Right cardiac atrium (tissue), 5 donors: Measurements from ENCODE around the gene PSMB10. TPM values are rescaled to one million over a fixed set of nuclear protein-coding genes. Genes with fewer than 3 reads are reported as not detected.

Experiments used
- ATAC-seq, 2 donors: fragments of 200-7000 bp; cut with Tn5 transposase; one replicate each; pipeline versions ENCODE4 v1.8.0 to v1.9.1; 2020; ENCODE audit warnings: moderate library complexity in 2 of 2, mild to moderate bottlenecking in 1 of 2
- DNase-seq, 3 donors: peaks; one replicate each; pipeline ENCODE4 v3.0.0-alpha.2; 2020
- H3K27ac ChIP-seq: one replicate; pipeline ENCODE4 v1.5.1; 2013; ENCODE audit warnings: mild to moderate bottlenecking, low read length, control low read depth, moderate library complexity
- H3K27me3 ChIP-seq: one replicate; pipeline ENCODE4 v1.6.1; 2013; ENCODE audit not compliant: control insufficient read depth, insufficient read depth
- H3K4me1 ChIP-seq: one replicate; pipeline ENCODE4 v1.6.1; 2013; ENCODE audit warnings: low read length; ENCODE audit not compliant: control insufficient read depth, insufficient read depth
- H3K4me3 ChIP-seq: one replicate; pipeline ENCODE4 v1.5.1; 2013; ENCODE audit warnings: low read length, control low read depth
- H3K9me3 ChIP-seq: one replicate; pipeline ENCODE4 v1.6.1; 2013; ENCODE audit warnings: low read length; ENCODE audit not compliant: control insufficient read depth
- WGBS: extraction: QIAGEN DNeasy Blood & Tissue Kit; methylation state at CpG from one replicate; pipeline ENCODE4 v1.1.7; 2013; 5-methylcytosine and 5-hydroxymethylcytosine counted together
- intact Hi-C, 4 donors: fragments of 100-400 bp; cut with DNase I; formaldehyde crosslinking; loops; one replicate each; pipeline versions ENCODE4 v1.11.0 to v1.14.0; 2022 to 2023
- polyA plus RNA-seq: library from polyadenylated mRNA; stranded (reverse); fragments of 200-250 nt; gene quantifications from one replicate; pipeline ENCODE4 v1.2.3, GENCODE V29; 2013
- total RNA-seq, 4 donors: library from RNA; stranded (reverse); fragmentation: NEBNext Ultra II Directional; extraction: Animal tissue kit (Norgen Biotek cat#: 25700); gene quantifications; one replicate each; pipeline ENCODE4 v1.2.1, GENCODE V29; 2021
- donor health status: healthy with polysubstance abuse.
- donor health status: DM: no; HTN: yes; CAD: no.
- donor health status: DM: no; HTN: no; CAD: no.
- donor health status: DM: no; HTN: yes; CAD: no; lungs with severe emphysema.
- donor health status: DM: yes; HTN: yes; CAD: no.

The PSMB10 gene
- total and polyA plus RNA-seq, 5 donors: 49.1 to 92.8 (median 60.6) TPM

DNA sequence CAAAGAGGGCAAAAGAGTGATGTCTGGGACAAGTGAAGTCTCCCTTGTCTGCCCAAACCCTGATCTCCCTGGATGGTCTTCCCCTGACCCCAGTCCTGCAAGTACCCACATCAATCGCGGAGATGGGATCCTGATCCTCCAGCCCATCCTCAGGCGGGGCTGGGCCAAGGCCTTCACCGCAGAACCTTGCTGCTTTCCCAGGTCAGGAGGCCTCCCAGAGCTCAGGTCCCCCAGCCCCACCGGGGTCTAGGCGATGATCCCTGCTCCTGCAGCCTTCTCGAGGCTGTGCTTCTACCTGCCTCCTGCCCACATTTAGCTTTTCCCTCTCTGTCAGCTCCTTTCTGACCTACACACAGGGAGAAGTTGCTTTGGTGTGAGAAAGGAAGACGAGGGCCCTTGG lies 25.5 kb upstream of the PSMB10 start:
- 91% methylated on average over 8 of the region's 8 CpGs for WGBS
- Histone ChIP-seq H3K4me1 (peaks cover 49% of the 10 kb centered on the region), H3K27me3 (no peaks in the 10 kb centered on the region), H3K9me3 (no peaks in the 10 kb centered on the region), H3K4me3 (no peak overlapping the region), H3K27ac (peak overlapping the region; percentile 14)
- no peak for DNase-seq
- ATAC-seq: no peak
- intact Hi-C loops: no loop called here

DNA sequence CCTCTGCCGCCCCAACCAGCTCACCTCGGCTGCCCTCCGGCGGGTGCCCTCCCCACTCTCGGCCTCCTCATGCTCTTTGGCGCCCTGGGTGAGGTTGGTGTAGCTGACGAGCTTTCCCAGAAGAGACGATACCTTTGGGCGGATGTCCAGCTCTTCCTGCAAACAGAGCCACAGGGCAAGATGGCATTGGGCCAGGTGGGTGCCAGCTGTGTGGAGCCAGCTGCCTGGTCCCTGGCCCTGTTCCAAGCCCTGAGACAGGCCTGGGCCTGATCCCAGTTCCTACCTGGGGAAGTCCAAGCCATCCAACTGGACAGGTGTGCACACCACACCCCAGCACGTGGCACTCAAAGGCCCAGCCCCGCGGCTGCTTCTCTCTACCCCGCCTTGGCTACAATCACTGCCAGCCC lies 24.9 kb upstream of the PSMB10 start:
- H3K4me3 ChIP-seq: no peak overlapping the region
- 82% methylated on average over 13 of the region's 13 CpGs for WGBS
- intact Hi-C loops: no loop called here

DNA sequence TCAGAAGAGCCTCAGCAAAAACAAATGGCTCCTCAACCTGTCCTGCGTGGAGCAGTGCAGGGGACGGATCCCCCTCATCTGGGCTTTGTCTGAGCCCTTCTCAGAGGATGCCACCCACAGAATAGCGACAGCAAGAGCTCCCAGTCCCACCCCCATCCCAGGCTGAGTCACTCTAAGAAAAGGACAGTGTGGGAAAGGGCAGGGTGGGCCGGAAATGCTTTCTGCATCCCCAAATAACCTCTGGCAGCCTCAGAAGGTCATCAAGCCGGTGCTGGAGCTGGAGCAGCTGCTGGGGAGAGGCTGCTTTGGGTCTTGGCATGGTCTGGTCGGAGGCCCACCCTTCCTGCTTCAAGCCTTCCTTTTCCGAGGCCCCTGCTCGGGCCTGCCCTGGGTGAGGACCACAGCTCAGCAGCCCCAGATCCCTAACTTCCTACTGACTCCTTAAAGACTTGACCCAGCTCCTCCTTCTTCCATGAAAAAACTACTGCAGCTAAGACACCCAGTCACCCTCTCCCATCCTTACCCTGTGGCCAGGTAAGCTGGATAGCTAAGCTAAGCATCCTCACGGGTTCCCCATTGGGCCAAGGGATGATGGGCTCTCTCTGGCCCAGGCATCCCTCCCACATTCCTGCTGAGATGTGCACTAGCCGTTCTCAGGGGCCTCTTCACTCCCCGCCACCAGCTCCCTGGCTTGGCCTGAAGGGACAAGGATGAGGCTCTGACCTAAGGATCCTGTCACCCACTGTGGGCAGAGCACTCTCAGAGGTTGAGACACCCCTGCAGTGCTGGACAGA lies 23.1 kb upstream of the PSMB10 start:
- intact Hi-C loops: no loop called here
- Histone ChIP-seq H3K27me3 (no peaks in the 10 kb centered on the region), H3K4me1 (peaks cover 30% of the 10 kb centered on the region), H3K4me3 (no peak overlapping the region), H3K9me3 (no peaks in the 10 kb centered on the region), H3K27ac (peak overlapping the region; percentile 87)
- 26% methylated on average over 11 of the region's 11 CpGs for WGBS
- ATAC-seq (peak; percentile 64 to 88), DNase-seq (peak; percentile 88 to 91 (median 89))

More for the DNA sequence above, 24.9 kb upstream of the PSMB10 start:
- ATAC-seq: no peak
- no peaks in the 10 kb centered on the region for H3K27me3 ChIP-seq
- DNase-seq: no peak
- peaks cover 43% of the 10 kb centered on the region for H3K4me1 ChIP-seq
- H3K9me3 ChIP-seq: no peaks in the 10 kb centered on the region
- H3K27ac ChIP-seq: peak overlapping the region; percentile 14

DNA sequence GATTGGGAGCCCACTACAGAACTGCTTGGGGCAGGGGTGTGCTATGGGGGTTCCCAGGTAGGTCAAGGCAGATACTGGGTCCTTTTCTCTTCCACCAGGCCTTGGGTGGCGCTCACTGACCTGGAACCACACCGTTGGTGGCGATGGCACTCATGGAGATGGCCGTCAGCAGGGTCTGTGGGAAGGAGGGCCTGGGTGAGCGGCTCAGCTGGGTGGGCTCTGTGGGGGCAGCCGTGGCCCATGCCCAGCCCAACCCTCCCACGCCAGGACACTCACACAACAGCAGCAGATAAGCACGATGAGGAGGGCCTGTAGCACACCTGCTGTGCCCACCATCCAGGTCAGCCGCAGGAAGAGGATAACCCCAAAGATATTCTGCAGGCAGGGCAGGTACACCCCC lies 21.0 kb upstream of the PSMB10 start:
- intact Hi-C loops: no loop called here
- ATAC-seq: no peak
- H3K4me1 ChIP-seq: peaks cover 15% of the 10 kb centered on the region
- no peak overlapping the region for H3K4me3 ChIP-seq
- no peak overlapping the region for H3K27ac ChIP-seq
- 92% methylated on average over 9 of the region's 9 CpGs for WGBS
- no peak for DNase-seq
- H3K9me3 ChIP-seq: no peaks in the 10 kb centered on the region
- H3K27me3 ChIP-seq: no peaks in the 10 kb centered on the region

DNA sequence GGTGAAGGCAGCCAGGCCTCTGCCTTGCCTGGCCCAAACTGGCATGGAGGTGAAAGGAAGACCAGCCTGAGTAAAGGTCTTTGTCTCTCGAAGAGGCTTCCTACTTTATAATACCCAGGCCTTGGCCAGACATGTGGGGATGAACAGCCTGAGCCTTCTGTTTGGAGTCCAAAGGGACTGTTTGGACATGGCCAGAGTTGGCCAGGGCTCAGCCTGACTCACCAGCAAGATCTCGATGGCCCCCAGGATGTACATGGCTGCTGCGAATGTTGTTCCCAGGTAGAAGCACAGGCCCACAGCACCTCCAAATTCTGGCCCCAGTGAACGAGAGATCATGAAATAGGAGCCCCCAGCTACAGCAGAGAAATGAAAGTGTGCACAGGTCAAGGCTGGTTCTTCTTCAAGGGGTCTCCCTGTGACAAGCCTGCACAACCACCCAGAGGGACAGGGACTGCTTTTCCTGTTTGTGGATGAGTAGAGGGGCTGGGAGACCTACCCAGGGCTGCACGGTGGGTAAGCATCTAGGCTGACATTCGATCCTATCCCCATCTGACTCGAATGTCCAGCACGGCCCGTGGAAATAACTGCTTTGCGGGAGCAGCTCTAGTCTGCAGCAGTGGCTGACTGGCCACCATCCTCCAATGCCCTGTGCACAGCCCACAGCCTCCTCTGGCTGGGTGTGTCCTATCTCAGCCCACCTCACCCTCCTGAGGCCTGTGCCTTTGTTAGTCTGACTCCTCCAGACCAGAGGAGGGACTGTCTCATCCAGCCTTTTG lies 18.0 kb upstream of the PSMB10 start:
- WGBS: 82% methylated on average over 10 of the region's 10 CpGs
- ATAC-seq (no peak), DNase-seq (no peak)
- H3K4me3 ChIP-seq: no peak overlapping the region
- no peaks in the 10 kb centered on the region for H3K27me3 ChIP-seq
- H3K9me3 ChIP-seq: no peaks in the 10 kb centered on the region
- no peak overlapping the region for H3K27ac ChIP-seq
- intact Hi-C loops: no loop called here
- peaks cover 9% of the 10 kb centered on the region for H3K4me1 ChIP-seq

DNA sequence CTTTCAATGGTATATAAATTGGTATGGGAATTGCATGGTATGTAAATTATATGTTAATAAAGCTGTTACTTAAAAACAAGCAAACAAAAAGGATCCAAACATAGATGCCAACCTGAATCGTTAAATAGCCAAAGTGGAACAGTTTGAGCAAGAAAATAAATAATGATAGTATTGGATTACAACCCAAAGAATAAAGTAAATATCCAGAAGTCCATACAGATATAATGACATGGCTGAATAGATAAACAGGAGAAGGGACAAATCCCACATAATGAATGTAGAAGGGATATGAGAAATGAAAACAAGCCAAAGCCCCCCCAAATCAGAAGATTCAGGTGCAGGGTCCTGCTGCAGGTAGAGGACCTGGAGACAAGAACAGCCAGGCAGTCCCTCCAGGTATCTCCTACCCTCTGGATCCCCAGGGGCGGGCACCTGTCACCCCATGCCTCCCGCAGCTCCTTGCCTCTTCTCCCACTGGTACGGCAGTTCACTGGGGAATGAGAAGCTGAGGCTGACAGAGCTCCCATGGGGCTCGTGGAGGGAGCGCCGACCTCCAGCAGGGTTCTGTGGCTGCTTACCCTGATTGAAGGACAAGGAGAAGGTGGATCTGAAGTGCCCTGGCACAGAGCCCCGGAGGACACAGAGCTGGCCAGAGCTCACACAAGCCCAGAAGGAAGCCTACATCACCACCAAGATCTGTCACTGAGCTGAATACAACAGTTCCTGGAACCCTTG lies 17.2 kb upstream of the PSMB10 start:
- no peak overlapping the region for H3K27ac ChIP-seq
- WGBS: 83% methylated on average over 8 of the region's 8 CpGs
- ATAC-seq: no peak

DNA sequence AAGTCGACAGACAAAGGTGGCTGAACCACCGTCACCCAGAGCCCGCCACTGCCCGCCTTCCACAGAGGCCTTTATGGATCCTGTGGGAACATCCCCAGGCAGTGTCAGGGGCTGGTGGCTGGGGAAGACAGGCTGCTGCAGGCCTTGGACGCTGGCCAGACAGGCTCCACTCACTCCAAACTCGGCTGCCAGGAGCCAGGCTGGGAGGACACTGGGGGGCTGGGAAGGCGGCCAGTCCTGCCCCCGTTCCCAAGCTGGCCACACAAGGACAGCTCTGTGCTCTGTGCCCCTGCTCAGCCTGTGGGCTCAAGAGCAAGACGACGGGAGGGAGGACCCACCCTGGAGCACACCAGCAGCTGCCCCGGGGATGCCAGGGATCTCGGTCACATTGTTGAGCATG lies 14.8 kb upstream of the PSMB10 start:
- Histone ChIP-seq H3K4me3 (no peak overlapping the region), H3K4me1 (peaks cover 4% of the 10 kb centered on the region), H3K9me3 (no peaks in the 10 kb centered on the region), H3K27me3 (no peaks in the 10 kb centered on the region), H3K27ac (no peak overlapping the region)
- WGBS: 32% methylated on average over 12 of the region's 12 CpGs
- intact Hi-C loops: no loop called here
- peak; percentile 67 to 92 (median 88) for DNase-seq
- peak; percentile 47 to 66 for ATAC-seq

More for the DNA sequence above, 17.2 kb upstream of the PSMB10 start:
- H3K4me1 ChIP-seq: peaks cover 4% of the 10 kb centered on the region
- intact Hi-C loops: no loop called here
- no peak overlapping the region for H3K4me3 ChIP-seq
- DNase-seq: peak in 1 of 3 donors; percentile 55
- no peaks in the 10 kb centered on the region for H3K9me3 ChIP-seq
- H3K27me3 ChIP-seq: no peaks in the 10 kb centered on the region

DNA sequence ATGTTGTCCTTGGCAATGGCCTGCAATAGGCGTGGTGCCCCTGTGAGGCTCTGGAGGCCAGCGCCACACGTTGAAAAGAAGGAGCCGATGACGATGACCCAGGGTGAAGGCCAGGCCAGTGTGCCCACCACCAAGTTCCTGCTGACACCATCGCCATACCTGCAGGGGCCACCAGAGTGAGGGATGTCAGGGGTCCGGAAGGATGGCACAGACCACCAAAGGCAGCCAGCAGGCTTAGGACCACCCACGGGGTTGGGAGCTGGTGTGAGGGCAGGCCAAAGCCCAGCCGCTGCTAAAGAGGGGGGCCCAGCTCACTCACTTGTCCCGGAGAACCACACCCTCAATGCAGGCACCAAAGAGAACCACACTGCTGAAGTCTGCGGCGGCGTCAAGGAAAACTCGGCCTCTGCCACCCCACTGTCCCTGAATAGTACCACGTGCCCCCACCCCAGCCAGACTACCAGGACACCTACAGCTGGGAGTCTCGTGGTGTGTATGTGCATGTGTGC lies 13.7 kb upstream of the PSMB10 start:
- H3K27me3 ChIP-seq: no peaks in the 10 kb centered on the region
- no peak overlapping the region for H3K4me3 ChIP-seq
- WGBS: 84% methylated on average over 16 of the region's 16 CpGs
- H3K27ac ChIP-seq: no peak overlapping the region
- H3K9me3 ChIP-seq: no peaks in the 10 kb centered on the region
- DNase-seq: peak in 1 of 3 donors; percentile 57
- intact Hi-C loops: no loop called here
- no peak for ATAC-seq
- H3K4me1 ChIP-seq: peaks cover 4% of the 10 kb centered on the region

DNA sequence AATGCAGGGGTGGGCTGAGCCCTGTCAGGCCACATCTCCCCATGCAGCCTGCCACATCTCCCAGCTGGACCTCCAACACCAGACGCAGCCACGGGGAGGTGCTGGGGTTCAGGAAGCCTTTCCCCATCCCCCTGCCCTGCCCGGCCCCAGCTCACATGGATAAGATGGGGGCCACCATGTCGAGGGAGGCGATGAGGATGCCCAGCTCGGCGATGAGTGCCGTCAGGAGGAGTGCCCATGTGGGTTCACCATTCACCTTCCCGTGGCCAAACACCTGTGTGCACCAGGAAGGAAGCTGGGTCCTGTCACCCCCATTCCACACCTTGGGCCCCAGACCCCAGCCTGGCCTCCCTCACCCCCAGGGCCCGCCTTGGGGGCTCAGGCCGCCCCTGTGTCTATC lies 13.0 kb upstream of the PSMB10 start:
- ATAC-seq: no peak
- Histone ChIP-seq H3K4me3 (no peak overlapping the region), H3K4me1 (peaks cover 4% of the 10 kb centered on the region), H3K27me3 (no peaks in the 10 kb centered on the region), H3K9me3 (no peaks in the 10 kb centered on the region), H3K27ac (no peak overlapping the region)
- intact Hi-C loops: no loop called here
- 89% methylated on average over 11 of the region's 11 CpGs for WGBS
- DNase-seq: peak in 1 of 3 donors; percentile 65

DNA sequence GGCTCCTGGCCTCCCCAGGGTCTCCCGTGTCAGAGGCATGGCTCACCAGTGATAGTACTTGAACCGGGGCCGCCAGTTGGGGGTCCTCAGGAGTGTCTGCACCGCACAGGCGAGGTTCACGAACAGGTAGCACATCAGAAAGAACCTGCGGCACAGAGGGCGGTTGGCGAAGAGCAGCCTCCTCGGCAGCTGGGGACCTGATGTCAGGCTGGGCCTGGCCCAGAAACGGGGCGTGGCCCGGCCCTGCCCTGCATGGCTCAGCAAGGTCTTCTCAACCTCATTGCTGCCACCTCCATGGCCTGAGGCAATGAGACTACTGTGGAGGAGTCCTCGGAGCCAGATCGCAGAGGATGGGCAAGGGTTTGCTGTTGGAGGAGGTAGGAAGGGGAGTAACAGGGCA lies 11.4 kb upstream of the PSMB10 start:
- Histone ChIP-seq H3K4me1 (peaks cover 4% of the 10 kb centered on the region), H3K27ac (no peak overlapping the region), H3K27me3 (no peaks in the 10 kb centered on the region), H3K4me3 (no peak overlapping the region), H3K9me3 (no peaks in the 10 kb centered on the region)
- intact Hi-C loops: no loop called here
- WGBS: 96% methylated on average over 15 of the region's 15 CpGs
- ATAC-seq (no peak), DNase-seq (peak in 2 of 3 donors; percentile 37 to 40)
